Smooth muscle cell (in vitro differentiated cells): ENCODE data around the gene MORN4. TPM values are rescaled to one million over a fixed set of nuclear protein-coding genes. Genes with fewer than 3 reads are reported as not detected.

ENCODE experiments used
- DNase-seq: peaks from one replicate; lab custom pipeline; 2025; ENCODE audit not compliant: unreplicated experiment; lab: John Stamatoyannopoulos, UW
- H2AFZ ChIP-seq: fragments of 200-600 bp; sonication (generic); 2 replicates; pipeline ENCODE4 v1.6.0; 2016; ENCODE audit warnings: antibody characterized with exemption, low read depth, mild to moderate bottlenecking
- H3F3A ChIP-seq: fragments of 200-600 bp; sonication (generic); 2 replicates; pipeline ENCODE4 v1.6.0; 2017; ENCODE audit warnings: antibody characterized with exemption, low read depth
- H3K27ac ChIP-seq: fragments of 200-600 bp; sonication (generic); 2 replicates; pipeline ENCODE4 v1.5.1; 2016; ENCODE audit warnings: low read depth, mild to moderate bottlenecking
- H3K27me3 ChIP-seq: fragments of 200-600 bp; sonication (generic); 2 replicates; pipeline ENCODE4 v1.6.1; 2016; ENCODE audit warnings: low read depth, mild to moderate bottlenecking
- H3K36me3 ChIP-seq: fragments of 200-600 bp; sonication (generic); 2 replicates; pipeline ENCODE4 v1.5.1; 2016; ENCODE audit warnings: low read depth
- H3K4me1 ChIP-seq: fragments of 200-600 bp; sonication (generic); 2 replicates; pipeline ENCODE4 v1.5.1; 2016; ENCODE audit warnings: low read depth
- H3K4me2 ChIP-seq: fragments of 200-600 bp; sonication (generic); 2 replicates; pipeline ENCODE4 v1.6.0; 2016; ENCODE audit warnings: mild to moderate bottlenecking
- H3K4me3 ChIP-seq: fragments of 200-600 bp; sonication (generic); 2 replicates; pipeline ENCODE4 v1.5.1; 2016; ENCODE audit warnings: mild to moderate bottlenecking
- H3K79me2 ChIP-seq: fragments of 200-600 bp; sonication (generic); 2 replicates; pipeline ENCODE4 v1.6.0; 2016; ENCODE audit warnings: low read depth, mild to moderate bottlenecking
- H3K9ac ChIP-seq: fragments of 200-600 bp; sonication (generic); 2 replicates; pipeline ENCODE4 v1.6.0; 2016; ENCODE audit warnings: low read depth
- H3K9me3 ChIP-seq: fragments of 200-600 bp; sonication (generic); replicated peaks from 2 replicates; pipeline ENCODE4 v1.5.1; 2016; ENCODE audit warnings: low read depth
- H4K20me1 ChIP-seq: fragments of 200-600 bp; sonication (generic); 2 replicates; pipeline ENCODE4 v1.6.0; 2016; ENCODE audit warnings: low read depth
- WGBS: methylation state at CpG from one replicate; pipeline ENCODE4 v1.1.7; 2016; ENCODE audit warnings: low lambda C conversion rate; 5-methylcytosine and 5-hydroxymethylcytosine counted together
- polyA plus RNA-seq: library from polyadenylated mRNA; unstranded; fragments of >200 nt; fragmentation: Nextera tagmentation; extraction: Ambion mirVana; gene quantifications from 2 replicates; pipeline ENCODE4 v1.2.1, GENCODE V29; 2016
- total RNA-seq: library from RNA; depleted of rRNA; stranded (reverse); fragments of >200 nt; gene quantifications from 2 replicates; pipeline ENCODE4 v1.2.3, GENCODE V29; 2014
- TF ChIP-seq, protein P1 (sequence below): fragments of 200-600 bp; sonication (generic); IDR thresholded peaks from 2 replicates; pipeline ENCODE4 v1.5.1; 2017; ENCODE audit warnings: borderline replicate concordance, mild to moderate bottlenecking, antibody characterized with exemption; ENCODE audit not compliant: insufficient read depth, poor library complexity, severe bottlenecking

MORN4 gene
- total and polyA plus RNA-seq, 2 experiments from 2014 or later, result 2.9 to 16.8 TPM

DNA sequence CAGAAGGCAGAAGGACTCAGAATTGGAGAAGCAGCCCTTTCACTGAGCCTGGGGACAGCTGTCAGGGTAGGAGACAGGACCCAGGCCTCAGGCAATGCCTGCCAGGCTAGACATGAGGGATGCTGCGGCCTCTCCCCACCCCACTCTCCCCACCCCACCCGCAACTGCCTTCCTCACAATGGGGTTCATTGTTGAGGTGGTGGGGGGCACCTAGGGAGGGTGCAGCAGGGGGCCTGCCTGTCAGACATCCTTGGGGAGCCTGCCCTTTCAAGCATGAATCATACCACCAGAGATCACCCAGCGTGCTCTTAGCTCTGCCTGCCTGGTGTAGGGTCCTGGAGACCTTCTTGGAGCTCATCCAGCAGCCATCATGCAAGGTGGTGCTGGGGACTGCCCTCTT, 43.8 kb downstream of the MORN4 start, which contains the start of gene C10orf62:
C10orf62 (plus strand) TSS at position 243 of the 400 bp plus-strand sequence. CDS start 177 bp downstream, outside the sequence.
- TF ChIP-seq, protein P1, sequence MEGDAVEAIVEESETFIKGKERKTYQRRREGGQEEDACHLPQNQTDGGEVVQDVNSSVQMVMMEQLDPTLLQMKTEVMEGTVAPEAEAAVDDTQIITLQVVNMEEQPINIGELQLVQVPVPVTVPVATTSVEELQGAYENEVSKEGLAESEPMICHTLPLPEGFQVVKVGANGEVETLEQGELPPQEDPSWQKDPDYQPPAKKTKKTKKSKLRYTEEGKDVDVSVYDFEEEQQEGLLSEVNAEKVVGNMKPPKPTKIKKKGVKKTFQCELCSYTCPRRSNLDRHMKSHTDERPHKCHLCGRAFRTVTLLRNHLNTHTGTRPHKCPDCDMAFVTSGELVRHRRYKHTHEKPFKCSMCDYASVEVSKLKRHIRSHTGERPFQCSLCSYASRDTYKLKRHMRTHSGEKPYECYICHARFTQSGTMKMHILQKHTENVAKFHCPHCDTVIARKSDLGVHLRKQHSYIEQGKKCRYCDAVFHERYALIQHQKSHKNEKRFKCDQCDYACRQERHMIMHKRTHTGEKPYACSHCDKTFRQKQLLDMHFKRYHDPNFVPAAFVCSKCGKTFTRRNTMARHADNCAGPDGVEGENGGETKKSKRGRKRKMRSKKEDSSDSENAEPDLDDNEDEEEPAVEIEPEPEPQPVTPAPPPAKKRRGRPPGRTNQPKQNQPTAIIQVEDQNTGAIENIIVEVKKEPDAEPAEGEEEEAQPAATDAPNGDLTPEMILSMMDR, result no peak
- Histone ChIP-seq H3F3A (no peaks in the 10 kb centered on the region), H3K79me2 (no peaks in the 10 kb centered on the region), H3K4me3 (no peak within 1 kb of the TSS), H3K27me3 (no peaks in the 10 kb centered on the region), H3K36me3 (no peaks in the 10 kb centered on the region), H3K9ac (no peak within 1 kb of the TSS), H3K9me3 (no peaks in the 10 kb centered on the region), H3K4me2 (no peak within 1 kb of the TSS), H3K27ac (no peak within 1 kb of the TSS), H3K4me1 (no peaks in the 10 kb centered on the region), H2AFZ (no peak within 1 kb of the TSS), H4K20me1 (no peaks in the 10 kb centered on the region)
- DNase-seq, result no peak
- whole genome bisulfite sequencing, result 100% methylated on average over 1 of the region's 3 CpGs

DNA sequence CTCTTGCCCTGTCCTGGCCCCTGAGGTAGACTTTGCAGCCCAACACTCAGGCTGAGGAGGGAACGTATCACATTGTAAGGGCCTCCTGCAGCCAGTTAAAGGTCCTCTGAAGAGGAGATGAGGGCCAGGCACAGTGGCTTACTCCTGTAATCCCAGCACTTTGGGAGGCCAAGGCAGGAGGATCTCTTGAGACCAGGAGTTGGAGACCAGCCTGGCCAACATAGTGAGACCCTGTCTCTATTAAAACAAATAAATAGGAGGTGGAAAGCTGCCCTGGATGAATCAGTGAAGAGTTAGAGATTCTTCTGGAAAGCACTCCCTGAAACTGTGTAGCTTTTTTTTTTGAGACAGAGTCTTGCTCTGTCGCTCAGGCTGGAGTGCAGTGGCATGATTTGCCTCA, 46.1 kb downstream of the MORN4 start:
- H3K27ac ChIP-seq, result no peak overlapping the region
- H3K9ac ChIP-seq, result no peak overlapping the region
- no peak for DNase-seq
- H4K20me1 ChIP-seq, result no peaks in the 10 kb centered on the region
- WGBS, result 94% methylated on average over 2 of the region's 2 CpGs
- H2AFZ ChIP-seq, result no peak overlapping the region
- TF ChIP-seq, protein P1, result no peak
- no peaks in the 10 kb centered on the region for H3K4me1 ChIP-seq
- no peaks in the 10 kb centered on the region for H3F3A ChIP-seq
- H3K9me3 ChIP-seq, result no peaks in the 10 kb centered on the region
- H3K4me3 ChIP-seq, result no peak overlapping the region
- no peaks in the 10 kb centered on the region for H3K36me3 ChIP-seq
- no peaks in the 10 kb centered on the region for H3K79me2 ChIP-seq
- H3K27me3 ChIP-seq, result no peaks in the 10 kb centered on the region
- H3K4me2 ChIP-seq, result no peak overlapping the region

DNA sequence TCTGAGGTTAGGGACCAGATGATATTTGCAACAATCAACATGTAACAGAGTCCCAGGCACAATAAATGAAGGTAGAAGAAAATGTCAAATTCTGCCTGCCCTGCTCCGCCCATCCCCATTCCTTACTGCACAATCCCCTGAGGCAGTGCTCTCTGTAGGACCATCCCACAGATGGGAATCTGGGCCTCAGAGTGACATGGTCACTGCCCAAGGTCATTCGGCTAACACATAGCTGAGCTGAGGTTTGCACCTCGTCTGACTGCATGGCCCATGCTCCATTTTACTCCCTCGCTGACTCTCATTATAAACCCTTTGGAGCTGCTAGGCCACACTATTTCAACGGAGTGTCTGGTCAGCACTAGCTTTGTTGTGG, 47.9 kb downstream of the MORN4 start:
- no peaks in the 10 kb centered on the region for H3K4me1 ChIP-seq
- H3K79me2 ChIP-seq, result no peaks in the 10 kb centered on the region
- DNase-seq, result no peak
- H3K4me3 ChIP-seq, result no peak overlapping the region
- no peaks in the 10 kb centered on the region for H4K20me1 ChIP-seq
- H3K36me3 ChIP-seq, result no peaks in the 10 kb centered on the region
- no peak overlapping the region for H2AFZ ChIP-seq
- no peaks in the 10 kb centered on the region for H3K27me3 ChIP-seq
- no peak overlapping the region for H3K4me2 ChIP-seq
- 92% methylated on average over 5 of the region's 5 CpGs for WGBS
- no peak overlapping the region for H3K9ac ChIP-seq
- no peaks in the 10 kb centered on the region for H3K9me3 ChIP-seq
- H3K27ac ChIP-seq, result no peak overlapping the region
- TF ChIP-seq, protein P1, result no peak
- H3F3A ChIP-seq, result no peaks in the 10 kb centered on the region

DNA sequence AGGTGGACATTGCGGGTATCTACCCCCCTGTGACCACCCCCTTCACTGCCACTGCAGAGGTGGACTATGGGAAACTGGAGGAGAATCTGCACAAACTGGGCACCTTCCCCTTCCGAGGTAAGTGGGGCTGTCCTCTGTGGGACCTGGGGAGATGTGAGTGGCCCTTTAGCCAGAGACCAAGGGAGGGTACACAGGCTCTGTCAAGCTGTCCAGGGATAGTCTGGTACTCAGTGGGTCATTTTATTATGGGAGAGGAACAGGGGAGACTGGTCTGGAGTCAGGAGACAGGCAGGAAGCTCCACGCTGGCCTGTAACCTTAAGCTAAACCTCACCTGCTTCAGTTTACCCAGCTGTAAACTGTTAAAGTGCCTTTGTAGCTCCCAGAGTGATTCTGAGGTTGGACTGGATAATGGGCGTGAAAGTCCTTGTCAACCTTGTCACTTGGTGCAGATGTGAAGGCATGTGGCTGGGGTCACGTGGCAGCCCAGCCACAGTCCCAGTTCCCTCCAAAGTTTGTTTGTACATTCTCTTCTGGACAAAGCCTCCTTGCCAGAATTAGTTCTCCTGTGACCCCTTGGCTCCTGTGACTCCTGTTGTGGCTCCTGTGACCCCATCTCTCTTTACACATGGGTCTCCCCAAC, 48.4 kb downstream of the MORN4 start:
- Histone ChIP-seq H3K9ac (no peak overlapping the region), H3F3A (no peaks in the 10 kb centered on the region), H3K4me2 (no peak overlapping the region), H3K27ac (no peak overlapping the region), H3K9me3 (no peaks in the 10 kb centered on the region), H3K27me3 (no peaks in the 10 kb centered on the region), H2AFZ (no peak overlapping the region), H3K4me3 (no peak overlapping the region), H3K4me1 (no peaks in the 10 kb centered on the region), H4K20me1 (no peaks in the 10 kb centered on the region), H3K79me2 (no peaks in the 10 kb centered on the region), H3K36me3 (no peaks in the 10 kb centered on the region)
- no peak for DNase-seq
- TF ChIP-seq, protein P1, result no peak
- 94% methylated on average over 5 of the region's 5 CpGs for WGBS
